ENCODE data around the gene GATAD2B.
"Not testable (repeated sequence)": the region's sequence is repeated elsewhere in the genome, so short reads cannot be mapped to it uniquely, and the experiment has no call there.

Gene GATAD2B

DNA sequence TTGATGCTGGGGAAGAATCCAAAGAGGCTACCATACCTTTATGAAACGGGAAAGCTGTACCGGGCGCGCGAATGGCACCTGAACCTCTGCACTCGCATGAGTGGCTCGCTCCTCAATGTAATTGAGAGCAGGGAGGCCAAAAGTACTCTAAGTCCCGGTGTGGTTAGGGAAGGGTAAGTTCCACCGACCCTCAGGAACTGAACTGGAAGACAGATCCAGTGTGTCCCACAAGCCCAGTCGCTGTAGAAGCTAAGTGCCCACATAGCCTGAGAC, 1.0 kb downstream of the GATAD2B start:
- DNase-seq (ENCODE audit: low read depth): no peak
- peak overlapping the region; percentile 95 for H3K4me3 ChIP-seq (ENCODE audit: low read depth, low read length)
- TF ChIP-seq, protein P1, sequence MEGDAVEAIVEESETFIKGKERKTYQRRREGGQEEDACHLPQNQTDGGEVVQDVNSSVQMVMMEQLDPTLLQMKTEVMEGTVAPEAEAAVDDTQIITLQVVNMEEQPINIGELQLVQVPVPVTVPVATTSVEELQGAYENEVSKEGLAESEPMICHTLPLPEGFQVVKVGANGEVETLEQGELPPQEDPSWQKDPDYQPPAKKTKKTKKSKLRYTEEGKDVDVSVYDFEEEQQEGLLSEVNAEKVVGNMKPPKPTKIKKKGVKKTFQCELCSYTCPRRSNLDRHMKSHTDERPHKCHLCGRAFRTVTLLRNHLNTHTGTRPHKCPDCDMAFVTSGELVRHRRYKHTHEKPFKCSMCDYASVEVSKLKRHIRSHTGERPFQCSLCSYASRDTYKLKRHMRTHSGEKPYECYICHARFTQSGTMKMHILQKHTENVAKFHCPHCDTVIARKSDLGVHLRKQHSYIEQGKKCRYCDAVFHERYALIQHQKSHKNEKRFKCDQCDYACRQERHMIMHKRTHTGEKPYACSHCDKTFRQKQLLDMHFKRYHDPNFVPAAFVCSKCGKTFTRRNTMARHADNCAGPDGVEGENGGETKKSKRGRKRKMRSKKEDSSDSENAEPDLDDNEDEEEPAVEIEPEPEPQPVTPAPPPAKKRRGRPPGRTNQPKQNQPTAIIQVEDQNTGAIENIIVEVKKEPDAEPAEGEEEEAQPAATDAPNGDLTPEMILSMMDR (conservative IDR thresholded peaks at IDR 0.05; ENCODE audit: low read depth, low read length): no peak

DNA sequence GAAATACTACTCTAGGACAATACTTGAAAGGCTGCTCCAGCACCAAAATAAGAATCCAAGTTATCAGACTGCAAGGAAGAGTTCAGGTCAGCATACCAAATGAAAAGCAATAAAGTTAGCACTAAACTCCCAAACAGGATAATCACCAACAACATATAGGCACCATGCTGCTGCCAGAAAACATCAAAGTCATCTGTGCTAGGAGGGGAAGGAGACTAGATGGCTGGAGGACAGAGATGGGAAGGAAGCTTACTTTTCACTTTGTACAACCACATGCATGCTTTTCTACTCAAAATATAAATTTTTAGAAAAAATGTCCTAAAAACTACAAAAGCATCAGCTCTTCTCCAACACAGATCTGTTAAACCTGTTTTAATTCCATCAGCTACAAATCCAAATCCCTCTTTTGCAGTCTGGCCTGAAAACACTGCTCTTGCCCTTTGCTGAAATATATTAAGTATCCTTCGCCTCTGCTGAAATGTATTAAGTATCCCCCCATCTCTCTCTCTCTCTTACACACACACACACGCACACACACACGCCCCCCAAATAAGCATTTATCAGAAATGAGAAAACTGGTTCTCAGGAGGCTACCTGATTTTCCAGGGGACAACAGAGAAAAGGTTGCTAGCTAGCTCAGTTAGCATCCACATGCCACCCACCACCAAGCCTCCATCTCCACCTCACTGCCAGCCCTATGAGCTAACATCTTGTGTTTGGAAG, 1.5 kb downstream of the GATAD2B start:
- TF ChIP-seq, protein P1 (conservative IDR thresholded peaks at IDR 0.05; ENCODE audit: low read depth, low read length): no peak
- DNase-seq (ENCODE audit: low read depth): no peak
- peak overlapping the region; percentile 95 for H3K4me3 ChIP-seq (ENCODE audit: low read depth, low read length)

DNA sequence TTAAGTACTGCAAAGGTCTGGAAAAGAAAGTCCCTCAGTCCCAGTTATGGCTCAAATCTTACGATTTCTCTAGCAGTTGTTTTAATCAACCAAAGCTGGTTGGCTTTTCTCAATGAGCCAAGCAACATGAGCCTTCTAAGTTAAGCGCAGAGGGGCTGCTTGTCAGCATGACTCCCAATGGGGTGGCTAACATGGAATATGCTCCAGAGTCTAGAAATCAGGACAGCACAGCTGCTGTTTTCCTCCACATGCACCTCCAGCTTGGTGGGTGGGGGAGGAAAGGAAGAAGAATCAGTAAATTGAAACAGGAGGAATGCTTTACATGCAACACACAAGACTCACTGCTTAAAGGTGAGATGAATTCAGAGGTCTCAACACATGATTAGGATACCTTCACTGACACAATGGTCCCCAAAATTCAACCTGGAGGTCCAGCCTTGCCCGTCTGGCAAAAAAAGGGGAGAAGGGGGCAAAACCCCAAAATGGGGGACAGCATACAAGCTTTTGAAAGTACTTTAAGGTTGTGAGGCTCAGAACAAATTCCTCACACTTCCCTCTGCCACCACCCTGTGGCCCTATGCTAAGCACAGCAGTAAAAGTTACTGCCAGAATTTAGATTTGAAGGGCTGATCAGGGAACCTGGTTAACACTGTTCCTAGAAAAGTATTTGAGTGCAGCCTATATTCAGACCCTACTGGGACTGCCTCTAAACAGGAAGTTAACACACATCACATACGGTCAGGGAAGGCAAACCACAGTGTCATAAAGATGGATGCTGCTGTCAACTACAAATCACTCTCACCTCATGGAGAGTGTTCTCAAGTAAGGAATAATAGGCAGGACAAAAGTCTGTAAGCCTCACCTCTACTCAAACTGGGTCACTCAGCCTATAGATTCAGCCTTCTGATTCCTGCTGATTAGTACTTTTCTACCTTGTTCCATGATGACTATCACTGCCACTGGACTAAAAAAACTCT, 2.6 kb downstream of the GATAD2B start:
- no peak overlapping the region for H3K4me3 ChIP-seq (ENCODE audit: low read depth, low read length)
- TF ChIP-seq, protein P1 (conservative IDR thresholded peaks at IDR 0.05; ENCODE audit: low read depth, low read length): peak; percentile 64
- DNase-seq (ENCODE audit: low read depth): peak; percentile 51

DNA sequence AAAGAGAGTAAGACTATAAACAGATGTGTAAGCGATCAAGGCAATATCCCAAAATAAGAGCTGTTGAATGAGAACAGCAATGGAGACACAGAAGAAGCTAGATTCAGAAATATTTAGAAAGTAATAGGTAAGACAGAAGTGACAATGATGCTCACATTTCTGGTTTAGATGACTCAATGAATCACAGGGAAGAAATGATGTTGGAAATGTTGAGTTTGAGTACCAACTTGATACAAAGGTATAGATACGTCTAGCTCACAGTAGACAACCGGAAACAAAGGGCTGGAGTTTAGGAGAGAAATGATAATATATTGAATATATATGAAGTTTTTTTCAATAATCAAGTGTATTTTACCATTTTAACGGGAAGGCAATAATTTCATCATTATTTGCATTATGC, 6.5 kb downstream of the GATAD2B start:
- TF ChIP-seq, protein P1 (conservative IDR thresholded peaks at IDR 0.05; ENCODE audit: low read depth, low read length): no peak
- H3K4me3 ChIP-seq (ENCODE audit: low read depth, low read length): no peak overlapping the region
- no peak for DNase-seq (ENCODE audit: low read depth)

DNA sequence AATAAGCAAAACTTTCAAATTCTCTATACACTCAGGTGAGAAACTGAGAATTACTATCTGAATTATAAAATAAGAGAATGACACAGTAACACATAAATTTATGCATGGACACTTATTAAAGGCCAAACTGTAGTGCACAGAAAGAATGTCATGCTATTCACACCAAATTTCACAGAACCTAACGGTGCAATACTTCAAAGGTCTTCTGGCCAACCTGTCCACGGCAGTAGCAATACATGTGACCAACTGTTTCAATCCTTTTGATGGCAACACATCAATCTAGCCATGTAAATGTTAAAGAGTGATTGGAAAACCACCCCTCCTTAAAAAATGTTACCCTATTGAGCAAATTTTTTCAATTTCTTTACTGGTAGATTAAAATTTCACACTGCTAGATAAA, 10.4 kb downstream of the GATAD2B start:
- DNase-seq (ENCODE audit: low read depth): no peak
- H3K4me3 ChIP-seq (ENCODE audit: low read depth, low read length): no peak overlapping the region
- TF ChIP-seq, protein P1 (conservative IDR thresholded peaks at IDR 0.05; ENCODE audit: low read depth, low read length): no peak

DNA sequence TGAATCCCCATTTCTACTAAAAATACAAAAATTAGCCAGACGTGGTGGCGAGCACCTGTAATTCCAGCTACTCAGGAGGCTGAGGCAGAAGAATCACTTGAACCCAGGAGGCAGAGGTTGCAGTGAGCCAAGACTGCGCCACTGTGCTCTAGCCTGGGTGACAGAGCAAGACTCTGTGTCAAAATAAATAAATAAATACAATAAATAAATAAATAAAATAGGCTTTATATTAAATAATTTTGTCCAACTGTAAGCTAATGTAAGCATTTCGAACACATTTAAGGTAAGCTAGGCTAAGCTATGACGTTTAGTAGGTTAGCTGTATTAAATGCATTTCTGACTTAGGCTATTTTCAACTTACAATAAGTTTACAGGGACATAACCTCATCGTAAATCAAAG, 12.2 kb downstream of the GATAD2B start:
- not testable (repeated sequence) for DNase-seq (ENCODE audit: low read depth); H3K4me3 ChIP-seq (ENCODE audit: low read depth, low read length)

DNA sequence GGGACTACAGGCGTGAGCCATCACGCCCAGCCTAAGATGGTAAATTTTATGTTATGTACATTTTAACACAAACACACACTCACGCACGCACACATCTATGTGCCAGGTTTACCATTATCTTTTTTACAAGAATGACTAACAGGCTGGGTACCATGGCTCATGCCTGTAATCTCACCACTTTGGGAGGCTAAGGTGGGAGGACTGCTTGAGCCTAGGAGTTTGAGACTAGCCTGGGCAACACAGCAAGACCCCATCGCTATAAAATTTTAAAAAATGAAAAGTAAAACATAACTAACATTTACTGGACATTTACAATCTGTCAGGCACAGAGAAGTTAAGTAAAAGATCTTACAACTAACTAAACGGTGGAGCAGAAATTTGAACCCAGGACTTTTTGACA, 14.7 kb downstream of the GATAD2B start:
- no peak for DNase-seq (ENCODE audit: low read depth)
- TF ChIP-seq, protein P1 (conservative IDR thresholded peaks at IDR 0.05; ENCODE audit: low read depth, low read length): no peak
- no peak overlapping the region for H3K4me3 ChIP-seq (ENCODE audit: low read depth, low read length)
